Measurements from ENCODE around the gene FAM110C.

DNA sequence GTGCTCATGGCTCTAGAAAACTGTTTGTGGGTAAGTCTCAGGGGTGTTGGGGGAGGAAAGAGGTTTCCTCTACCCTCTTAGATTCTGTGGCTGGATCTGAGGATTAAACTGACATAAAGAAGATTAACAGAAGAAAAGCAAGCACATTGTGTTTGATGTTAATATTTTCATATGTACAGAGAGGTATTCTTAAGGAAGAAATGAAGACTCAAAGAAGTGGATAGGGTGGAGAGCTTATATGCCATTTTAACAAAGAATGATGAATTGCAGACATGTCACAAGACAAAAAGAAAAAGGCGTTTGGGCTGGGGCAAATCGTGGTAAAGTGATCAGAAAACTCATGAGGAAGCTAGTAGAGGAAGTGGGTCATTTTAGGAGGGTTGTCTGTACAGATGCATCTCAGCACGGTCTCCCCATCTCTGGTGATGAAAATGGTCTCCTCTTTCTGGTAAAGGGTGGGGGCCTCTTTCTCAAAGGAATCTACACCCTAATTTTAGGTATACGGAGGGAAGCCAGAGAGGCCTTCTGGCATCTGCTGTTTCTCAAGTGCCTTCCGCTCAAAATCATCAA, 17.8 kb downstream of the FAM110C start:
- TF ChIP-seq MAX (IDR thresholded peaks at IDR 0.05) (no peak), ATF3 (IDR thresholded peaks at IDR 0.05) (no peak), EGR1 (IDR thresholded peaks at IDR 0.05; ENCODE audit: low read depth in 2 of 2) (no peak), YY1 (IDR thresholded peaks at IDR 0.05) (no peak), SP1 (IDR thresholded peaks at IDR 0.05) (no peak), RAD21 (IDR thresholded peaks at IDR 0.05) (no peak), RXRA (IDR thresholded peaks at IDR 0.05) (no peak), JUND (IDR thresholded peaks at IDR 0.05) (no peak), GABPA (IDR thresholded peaks at IDR 0.05 in 1 of 2, conservative IDR thresholded peaks at IDR 0.05 in 1 of 2) (no peak)
- TF ChIP-seq, protein P1, sequence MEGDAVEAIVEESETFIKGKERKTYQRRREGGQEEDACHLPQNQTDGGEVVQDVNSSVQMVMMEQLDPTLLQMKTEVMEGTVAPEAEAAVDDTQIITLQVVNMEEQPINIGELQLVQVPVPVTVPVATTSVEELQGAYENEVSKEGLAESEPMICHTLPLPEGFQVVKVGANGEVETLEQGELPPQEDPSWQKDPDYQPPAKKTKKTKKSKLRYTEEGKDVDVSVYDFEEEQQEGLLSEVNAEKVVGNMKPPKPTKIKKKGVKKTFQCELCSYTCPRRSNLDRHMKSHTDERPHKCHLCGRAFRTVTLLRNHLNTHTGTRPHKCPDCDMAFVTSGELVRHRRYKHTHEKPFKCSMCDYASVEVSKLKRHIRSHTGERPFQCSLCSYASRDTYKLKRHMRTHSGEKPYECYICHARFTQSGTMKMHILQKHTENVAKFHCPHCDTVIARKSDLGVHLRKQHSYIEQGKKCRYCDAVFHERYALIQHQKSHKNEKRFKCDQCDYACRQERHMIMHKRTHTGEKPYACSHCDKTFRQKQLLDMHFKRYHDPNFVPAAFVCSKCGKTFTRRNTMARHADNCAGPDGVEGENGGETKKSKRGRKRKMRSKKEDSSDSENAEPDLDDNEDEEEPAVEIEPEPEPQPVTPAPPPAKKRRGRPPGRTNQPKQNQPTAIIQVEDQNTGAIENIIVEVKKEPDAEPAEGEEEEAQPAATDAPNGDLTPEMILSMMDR (IDR thresholded peaks at IDR 0.05; ENCODE audit: low read depth, low read length, missing input control) = no peak
